ENCODE measurements around the gene C10orf62.

Gene C10orf62

GRCh38 chr10:97584060-97584797 is 5.3 kb upstream of the C10orf62 start, which contains the start of gene HOGA1:
Gene HOGA1 (plus strand): TSS chr10:97584389. CDS start chr10:97584704, 315 bp downstream.
- no peak within 1 kb of the TSS for H3K27ac ChIP-seq

GRCh38 chr10:97584798-97585438 is 4.6 kb upstream of the C10orf62 start:
- DNase-seq (ENCODE audit: low read depth, low spot score): no peak
- no peak overlapping the region for H3K27ac ChIP-seq

More at GRCh38 chr10:97584060-97584797, 5.3 kb upstream of the C10orf62 start, which contains the start of gene HOGA1:
- peak; percentile 55 for DNase-seq (ENCODE audit: low read depth, low spot score)

- no peak overlapping the region for H3K27ac ChIP-seq
- DNase-seq (ENCODE audit: low read depth, low spot score): no peak
Measured at GRCh38 chr10:97585439-97585811, 4.1 kb upstream of the C10orf62 start.

- no peak for DNase-seq (ENCODE audit: low read depth, low spot score)
- no peak overlapping the region for H3K27ac ChIP-seq
Measured at GRCh38 chr10:97587183-97587582, 2.3 kb upstream of the C10orf62 start.

GRCh38 chr10:97590082-97590747 is 694 bp downstream of the C10orf62 start:
- no peak overlapping the region for H3K27ac ChIP-seq
- DNase-seq (ENCODE audit: low read depth, low spot score): no peak

GRCh38 chr10:97590748-97591495 is 1.4 kb downstream of the C10orf62 start:
- no peak for DNase-seq (ENCODE audit: low read depth, low spot score)
- H3K27ac ChIP-seq: no peak overlapping the region

- DNase-seq (ENCODE audit: low read depth, low spot score): no peak
Measured at GRCh38 chr10:97593421-97593820, 3.9 kb downstream of the C10orf62 start.

GRCh38 chr10:97596101-97597082 is 6.9 kb downstream of the C10orf62 start:
- DNase-seq (ENCODE audit: low read depth, low spot score): peak; percentile 46
- peak overlapping the region; percentile 45 for H3K27ac ChIP-seq

More at GRCh38 chr10:97593421-97593820, 3.9 kb downstream of the C10orf62 start:
- no peak overlapping the region for H3K27ac ChIP-seq

- no peak overlapping the region for H3K27ac ChIP-seq
- DNase-seq (ENCODE audit: low read depth, low spot score): no peak
Measured at GRCh38 chr10:97597778-97598177, 8.3 kb downstream of the C10orf62 start.

GRCh38 chr10:97598407-97599271 is 9.1 kb downstream of the C10orf62 start:
- H3K27ac ChIP-seq: no peak overlapping the region
- DNase-seq (ENCODE audit: low read depth, low spot score): no peak

- no peak overlapping the region for H3K27ac ChIP-seq
- DNase-seq (ENCODE audit: low read depth, low spot score): no peak
Measured at GRCh38 chr10:97599272-97599619, 9.7 kb downstream of the C10orf62 start.

GRCh38 chr10:97600616-97601015 is 11.1 kb downstream of the C10orf62 start:
- DNase-seq (ENCODE audit: low read depth, low spot score): no peak
- no peak overlapping the region for H3K27ac ChIP-seq

GRCh38 chr10:97601268-97602215 is 12.0 kb downstream of the C10orf62 start:
- no peak for DNase-seq (ENCODE audit: low read depth, low spot score)
- no peak overlapping the region for H3K27ac ChIP-seq

GRCh38 chr10:97607095-97607636 is 17.6 kb downstream of the C10orf62 start:
- H3K27ac ChIP-seq: no peak overlapping the region
- no peak for DNase-seq (ENCODE audit: low read depth, low spot score)

- DNase-seq (ENCODE audit: low read depth, low spot score): no peak
- no peak overlapping the region for H3K27ac ChIP-seq
Measured at GRCh38 chr10:97608991-97609561, 19.6 kb downstream of the C10orf62 start.

GRCh38 chr10:97611473-97611872 is 22.0 kb downstream of the C10orf62 start:
- DNase-seq (ENCODE audit: low read depth, low spot score): no peak

GRCh38 chr10:97612386-97612785 is 22.9 kb downstream of the C10orf62 start:
- DNase-seq (ENCODE audit: low read depth, low spot score): no peak
- no peak overlapping the region for H3K27ac ChIP-seq

More at GRCh38 chr10:97611473-97611872, 22.0 kb downstream of the C10orf62 start:
- no peak overlapping the region for H3K27ac ChIP-seq
